WTC11 (cell line): Measurements from ENCODE around the gene IRX4. TPM values are rescaled to one million over a fixed set of nuclear protein-coding genes. Genes with fewer than 3 reads are reported as not detected.

Experiments
- CREM ChIP-seq: sonication (generic); formaldehyde crosslinking; IDR thresholded peaks from 2 replicates; pipeline ENCODE4 v1.8.1; 2022; ENCODE audit warnings: mild to moderate bottlenecking, missing genetic modification reagents, moderate library complexity
- JAZF1 ChIP-seq: fragments of 250-450 bp; sonication (Bioruptor Pico); IDR thresholded peaks from 2 replicates; pipeline ENCODE4 v1.9.0; 2021; ENCODE audit warnings: moderate library complexity, mild to moderate bottlenecking, inconsistent platforms
- MYBL2 ChIP-seq: sonication (generic); formaldehyde crosslinking; IDR thresholded peaks from 2 replicates; pipeline ENCODE4 v1.8.1; 2023; ENCODE audit warnings: mild to moderate bottlenecking, moderate library complexity, missing genetic modification reagents
- NFYB ChIP-seq: sonication (generic); formaldehyde crosslinking; conservative IDR thresholded peaks from 2 replicates; pipeline ENCODE4 v1.8.0; 2022; ENCODE audit warnings: low read depth, missing genetic modification reagents
- RORB ChIP-seq: fragments of 250-450 bp; sonication (Bioruptor Pico); IDR thresholded peaks from 2 replicates; pipeline ENCODE4 v1.9.0; 2021; ENCODE audit warnings: mild to moderate bottlenecking
- TCF7 ChIP-seq: sonication (generic); formaldehyde crosslinking; IDR thresholded peaks from 2 replicates; pipeline ENCODE4 v1.8.0; 2022; ENCODE audit warnings: mild to moderate bottlenecking, low read depth, missing genetic modification reagents, moderate library complexity
- TEAD1 ChIP-seq: sonication (generic); formaldehyde crosslinking; IDR thresholded peaks from 2 replicates; pipeline ENCODE4 v1.8.0; 2022; ENCODE audit warnings: mild to moderate bottlenecking, missing genetic modification reagents
- ZNF138 ChIP-seq: sonication (generic); formaldehyde crosslinking; conservative IDR thresholded peaks from 2 replicates; pipeline ENCODE4 v1.8.1; 2022; ENCODE audit warnings: mild to moderate bottlenecking, moderate library complexity, missing genetic modification reagents
- total RNA-seq: library from RNA; stranded (reverse); gene quantifications from 3 replicates; pipeline ENCODE4 v1.2.3, GENCODE V29; 2021
- TF ChIP-seq, protein P1 (sequence below): sonication (generic); formaldehyde crosslinking; IDR thresholded peaks from 2 replicates; pipeline ENCODE4 v1.8.0; 2022; ENCODE audit warnings: mild to moderate bottlenecking, missing genetic modification reagents
- TF ChIP-seq, protein P2 (sequence below): sonication (generic); formaldehyde crosslinking; IDR thresholded peaks from 2 replicates; pipeline ENCODE4 v1.8.1; 2023; ENCODE audit warnings: mild to moderate bottlenecking, missing genetic modification reagents
- TF ChIP-seq, protein P3 (sequence below): sonication (generic); formaldehyde crosslinking; IDR thresholded peaks from 2 replicates; pipeline ENCODE4 v1.8.0; 2023; ENCODE audit warnings: missing genetic modification reagents, mild to moderate bottlenecking, borderline replicate concordance
- TF ChIP-seq, protein P4 (sequence below): sonication (generic); formaldehyde crosslinking; IDR thresholded peaks from 2 replicates; pipeline ENCODE4 v1.8.0; 2022; ENCODE audit warnings: mild to moderate bottlenecking, missing genetic modification reagents
- TF ChIP-seq, protein P5 (sequence below): sonication (generic); formaldehyde crosslinking; IDR thresholded peaks from 2 replicates; pipeline ENCODE4 v1.8.0; 2022; ENCODE audit warnings: missing genetic modification reagents
- TF ChIP-seq, protein P6 (sequence below): sonication (generic); formaldehyde crosslinking; IDR thresholded peaks from 2 replicates; pipeline ENCODE4 v1.8.1; 2022; ENCODE audit warnings: mild to moderate bottlenecking, missing genetic modification reagents, moderate library complexity, borderline replicate concordance

IRX4 gene
- total RNA-seq, 1 experiment from 2014 or later = 9.0 TPM

DNA sequence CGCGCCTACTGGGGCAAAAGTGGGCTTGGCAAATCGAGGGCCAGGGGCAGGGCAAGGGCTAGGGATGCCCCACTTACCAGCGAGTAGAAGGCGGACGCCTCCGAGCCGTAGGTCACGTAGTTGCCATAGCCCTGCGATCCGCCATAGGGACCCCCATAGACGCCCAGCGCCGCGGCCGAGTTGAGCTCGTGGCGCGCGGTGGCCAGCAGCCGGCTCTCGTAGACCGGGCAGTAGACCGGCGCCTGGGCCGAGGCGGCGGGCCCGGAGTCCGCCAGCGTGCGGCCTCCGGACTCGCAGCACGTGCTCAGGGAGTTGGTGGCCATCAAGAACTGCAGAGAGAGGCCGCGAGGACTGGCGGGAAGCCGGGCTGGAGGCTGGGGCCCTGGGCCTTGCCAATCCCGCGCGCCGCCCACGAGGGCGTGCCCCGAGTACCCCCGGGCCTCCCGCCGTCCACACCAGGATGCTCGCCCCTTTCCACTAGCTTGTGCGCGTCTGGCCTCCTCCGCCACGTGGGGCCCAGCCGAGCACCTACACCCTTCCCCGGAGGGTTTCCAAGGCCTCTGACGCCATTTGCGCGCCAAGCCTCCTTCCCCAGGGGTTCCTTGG is 891 bp downstream of the IRX4 start (continued):
- TF ChIP-seq, protein P1, sequence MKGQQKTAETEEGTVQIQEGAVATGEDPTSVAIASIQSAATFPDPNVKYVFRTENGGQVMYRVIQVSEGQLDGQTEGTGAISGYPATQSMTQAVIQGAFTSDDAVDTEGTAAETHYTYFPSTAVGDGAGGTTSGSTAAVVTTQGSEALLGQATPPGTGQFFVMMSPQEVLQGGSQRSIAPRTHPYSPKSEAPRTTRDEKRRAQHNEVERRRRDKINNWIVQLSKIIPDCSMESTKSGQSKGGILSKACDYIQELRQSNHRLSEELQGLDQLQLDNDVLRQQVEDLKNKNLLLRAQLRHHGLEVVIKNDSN (CRISPR knock-in tag) = peak; percentile 57
- TF ChIP-seq, protein P2, sequence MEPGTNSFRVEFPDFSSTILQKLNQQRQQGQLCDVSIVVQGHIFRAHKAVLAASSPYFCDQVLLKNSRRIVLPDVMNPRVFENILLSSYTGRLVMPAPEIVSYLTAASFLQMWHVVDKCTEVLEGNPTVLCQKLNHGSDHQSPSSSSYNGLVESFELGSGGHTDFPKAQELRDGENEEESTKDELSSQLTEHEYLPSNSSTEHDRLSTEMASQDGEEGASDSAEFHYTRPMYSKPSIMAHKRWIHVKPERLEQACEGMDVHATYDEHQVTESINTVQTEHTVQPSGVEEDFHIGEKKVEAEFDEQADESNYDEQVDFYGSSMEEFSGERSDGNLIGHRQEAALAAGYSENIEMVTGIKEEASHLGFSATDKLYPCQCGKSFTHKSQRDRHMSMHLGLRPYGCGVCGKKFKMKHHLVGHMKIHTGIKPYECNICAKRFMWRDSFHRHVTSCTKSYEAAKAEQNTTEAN (CRISPR knock-in tag) = peak; percentile 81; the same call in 1 of the 2 replicates
- TF ChIP-seq JAZF1 (CRISPR knock-in tag) (no peak), CREM (peak; percentile 38; the same call in 1 of the 2 replicates), NFYB (CRISPR knock-in tag) (peak; percentile 39; the same call in 1 of the 2 replicates), TEAD1 (CRISPR knock-in tag) (peak; percentile 47; the same call in 1 of the 2 replicates), RORB (CRISPR knock-in tag) (no peak), TCF7 (CRISPR knock-in tag) (peak; percentile 80), ZNF138 (CRISPR knock-in tag) (0 out of 2 replicates have a peak, but pooled peaks have one; percentile 18), MYBL2 (CRISPR knock-in tag) (peak; percentile 88)
- TF ChIP-seq, protein P3, sequence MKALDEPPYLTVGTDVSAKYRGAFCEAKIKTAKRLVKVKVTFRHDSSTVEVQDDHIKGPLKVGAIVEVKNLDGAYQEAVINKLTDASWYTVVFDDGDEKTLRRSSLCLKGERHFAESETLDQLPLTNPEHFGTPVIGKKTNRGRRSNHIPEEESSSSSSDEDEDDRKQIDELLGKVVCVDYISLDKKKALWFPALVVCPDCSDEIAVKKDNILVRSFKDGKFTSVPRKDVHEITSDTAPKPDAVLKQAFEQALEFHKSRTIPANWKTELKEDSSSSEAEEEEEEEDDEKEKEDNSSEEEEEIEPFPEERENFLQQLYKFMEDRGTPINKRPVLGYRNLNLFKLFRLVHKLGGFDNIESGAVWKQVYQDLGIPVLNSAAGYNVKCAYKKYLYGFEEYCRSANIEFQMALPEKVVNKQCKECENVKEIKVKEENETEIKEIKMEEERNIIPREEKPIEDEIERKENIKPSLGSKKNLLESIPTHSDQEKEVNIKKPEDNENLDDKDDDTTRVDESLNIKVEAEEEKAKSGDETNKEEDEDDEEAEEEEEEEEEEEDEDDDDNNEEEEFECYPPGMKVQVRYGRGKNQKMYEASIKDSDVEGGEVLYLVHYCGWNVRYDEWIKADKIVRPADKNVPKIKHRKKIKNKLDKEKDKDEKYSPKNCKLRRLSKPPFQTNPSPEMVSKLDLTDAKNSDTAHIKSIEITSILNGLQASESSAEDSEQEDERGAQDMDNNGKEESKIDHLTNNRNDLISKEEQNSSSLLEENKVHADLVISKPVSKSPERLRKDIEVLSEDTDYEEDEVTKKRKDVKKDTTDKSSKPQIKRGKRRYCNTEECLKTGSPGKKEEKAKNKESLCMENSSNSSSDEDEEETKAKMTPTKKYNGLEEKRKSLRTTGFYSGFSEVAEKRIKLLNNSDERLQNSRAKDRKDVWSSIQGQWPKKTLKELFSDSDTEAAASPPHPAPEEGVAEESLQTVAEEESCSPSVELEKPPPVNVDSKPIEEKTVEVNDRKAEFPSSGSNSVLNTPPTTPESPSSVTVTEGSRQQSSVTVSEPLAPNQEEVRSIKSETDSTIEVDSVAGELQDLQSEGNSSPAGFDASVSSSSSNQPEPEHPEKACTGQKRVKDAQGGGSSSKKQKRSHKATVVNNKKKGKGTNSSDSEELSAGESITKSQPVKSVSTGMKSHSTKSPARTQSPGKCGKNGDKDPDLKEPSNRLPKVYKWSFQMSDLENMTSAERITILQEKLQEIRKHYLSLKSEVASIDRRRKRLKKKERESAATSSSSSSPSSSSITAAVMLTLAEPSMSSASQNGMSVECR (CRISPR knock-in tag) = peak; percentile 76; the same call in 1 of the 2 replicates
- TF ChIP-seq, protein P4, sequence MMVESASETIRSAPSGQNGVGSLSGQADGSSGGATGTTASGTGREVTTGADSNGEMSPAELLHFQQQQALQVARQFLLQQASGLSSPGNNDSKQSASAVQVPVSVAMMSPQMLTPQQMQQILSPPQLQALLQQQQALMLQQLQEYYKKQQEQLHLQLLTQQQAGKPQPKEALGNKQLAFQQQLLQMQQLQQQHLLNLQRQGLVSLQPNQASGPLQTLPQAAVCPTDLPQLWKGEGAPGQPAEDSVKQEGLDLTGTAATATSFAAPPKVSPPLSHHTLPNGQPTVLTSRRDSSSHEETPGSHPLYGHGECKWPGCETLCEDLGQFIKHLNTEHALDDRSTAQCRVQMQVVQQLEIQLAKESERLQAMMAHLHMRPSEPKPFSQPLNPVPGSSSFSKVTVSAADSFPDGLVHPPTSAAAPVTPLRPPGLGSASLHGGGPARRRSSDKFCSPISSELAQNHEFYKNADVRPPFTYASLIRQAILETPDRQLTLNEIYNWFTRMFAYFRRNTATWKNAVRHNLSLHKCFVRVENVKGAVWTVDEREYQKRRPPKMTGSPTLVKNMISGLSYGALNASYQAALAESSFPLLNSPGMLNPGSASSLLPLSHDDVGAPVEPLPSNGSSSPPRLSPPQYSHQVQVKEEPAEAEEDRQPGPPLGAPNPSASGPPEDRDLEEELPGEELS (CRISPR knock-in tag) = peak; percentile 79
- TF ChIP-seq, protein P5, sequence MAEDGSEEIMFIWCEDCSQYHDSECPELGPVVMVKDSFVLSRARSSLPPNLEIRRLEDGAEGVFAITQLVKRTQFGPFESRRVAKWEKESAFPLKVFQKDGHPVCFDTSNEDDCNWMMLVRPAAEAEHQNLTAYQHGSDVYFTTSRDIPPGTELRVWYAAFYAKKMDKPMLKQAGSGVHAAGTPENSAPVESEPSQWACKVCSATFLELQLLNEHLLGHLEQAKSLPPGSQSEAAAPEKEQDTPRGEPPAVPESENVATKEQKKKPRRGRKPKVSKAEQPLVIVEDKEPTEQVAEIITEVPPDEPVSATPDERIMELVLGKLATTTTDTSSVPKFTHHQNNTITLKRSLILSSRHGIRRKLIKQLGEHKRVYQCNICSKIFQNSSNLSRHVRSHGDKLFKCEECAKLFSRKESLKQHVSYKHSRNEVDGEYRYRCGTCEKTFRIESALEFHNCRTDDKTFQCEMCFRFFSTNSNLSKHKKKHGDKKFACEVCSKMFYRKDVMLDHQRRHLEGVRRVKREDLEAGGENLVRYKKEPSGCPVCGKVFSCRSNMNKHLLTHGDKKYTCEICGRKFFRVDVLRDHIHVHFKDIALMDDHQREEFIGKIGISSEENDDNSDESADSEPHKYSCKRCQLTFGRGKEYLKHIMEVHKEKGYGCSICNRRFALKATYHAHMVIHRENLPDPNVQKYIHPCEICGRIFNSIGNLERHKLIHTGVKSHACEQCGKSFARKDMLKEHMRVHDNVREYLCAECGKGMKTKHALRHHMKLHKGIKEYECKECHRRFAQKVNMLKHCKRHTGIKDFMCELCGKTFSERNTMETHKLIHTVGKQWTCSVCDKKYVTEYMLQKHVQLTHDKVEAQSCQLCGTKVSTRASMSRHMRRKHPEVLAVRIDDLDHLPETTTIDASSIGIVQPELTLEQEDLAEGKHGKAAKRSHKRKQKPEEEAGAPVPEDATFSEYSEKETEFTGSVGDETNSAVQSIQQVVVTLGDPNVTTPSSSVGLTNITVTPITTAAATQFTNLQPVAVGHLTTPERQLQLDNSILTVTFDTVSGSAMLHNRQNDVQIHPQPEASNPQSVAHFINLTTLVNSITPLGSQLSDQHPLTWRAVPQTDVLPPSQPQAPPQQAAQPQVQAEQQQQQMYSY (CRISPR knock-in tag) = peak; percentile 30; the same call in 1 of the 2 replicates
- TF ChIP-seq, protein P6, sequence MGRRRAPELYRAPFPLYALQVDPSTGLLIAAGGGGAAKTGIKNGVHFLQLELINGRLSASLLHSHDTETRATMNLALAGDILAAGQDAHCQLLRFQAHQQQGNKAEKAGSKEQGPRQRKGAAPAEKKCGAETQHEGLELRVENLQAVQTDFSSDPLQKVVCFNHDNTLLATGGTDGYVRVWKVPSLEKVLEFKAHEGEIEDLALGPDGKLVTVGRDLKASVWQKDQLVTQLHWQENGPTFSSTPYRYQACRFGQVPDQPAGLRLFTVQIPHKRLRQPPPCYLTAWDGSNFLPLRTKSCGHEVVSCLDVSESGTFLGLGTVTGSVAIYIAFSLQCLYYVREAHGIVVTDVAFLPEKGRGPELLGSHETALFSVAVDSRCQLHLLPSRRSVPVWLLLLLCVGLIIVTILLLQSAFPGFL (CRISPR knock-in tag) = peak; percentile 58; the same call in 1 of the 2 replicates
